Neural progenitor cell (in vitro differentiated cells): ENCODE results near the gene BAK1.

ENCODE experiments used
- EZH2 ChIP-seq: fragments of 200-600 bp; sonication (generic); IDR thresholded peaks from 2 replicates; pipeline ENCODE4 v1.6.1; 2017; ENCODE audit warnings: antibody characterized with exemption, mild to moderate bottlenecking, moderate library complexity
- EZH2phosphoT487 ChIP-seq: fragments of 200-600 bp; sonication (generic); IDR thresholded peaks from 2 replicates; pipeline ENCODE4 v1.6.1; 2017; ENCODE audit warnings: antibody characterized with exemption
- TF ChIP-seq, protein P1 (sequence below): fragments of 200-600 bp; sonication (generic); IDR thresholded peaks from 2 replicates; pipeline ENCODE4 v1.5.1; 2017; ENCODE audit warnings: antibody characterized with exemption, mild to moderate bottlenecking

- TF ChIP-seq, protein P1, sequence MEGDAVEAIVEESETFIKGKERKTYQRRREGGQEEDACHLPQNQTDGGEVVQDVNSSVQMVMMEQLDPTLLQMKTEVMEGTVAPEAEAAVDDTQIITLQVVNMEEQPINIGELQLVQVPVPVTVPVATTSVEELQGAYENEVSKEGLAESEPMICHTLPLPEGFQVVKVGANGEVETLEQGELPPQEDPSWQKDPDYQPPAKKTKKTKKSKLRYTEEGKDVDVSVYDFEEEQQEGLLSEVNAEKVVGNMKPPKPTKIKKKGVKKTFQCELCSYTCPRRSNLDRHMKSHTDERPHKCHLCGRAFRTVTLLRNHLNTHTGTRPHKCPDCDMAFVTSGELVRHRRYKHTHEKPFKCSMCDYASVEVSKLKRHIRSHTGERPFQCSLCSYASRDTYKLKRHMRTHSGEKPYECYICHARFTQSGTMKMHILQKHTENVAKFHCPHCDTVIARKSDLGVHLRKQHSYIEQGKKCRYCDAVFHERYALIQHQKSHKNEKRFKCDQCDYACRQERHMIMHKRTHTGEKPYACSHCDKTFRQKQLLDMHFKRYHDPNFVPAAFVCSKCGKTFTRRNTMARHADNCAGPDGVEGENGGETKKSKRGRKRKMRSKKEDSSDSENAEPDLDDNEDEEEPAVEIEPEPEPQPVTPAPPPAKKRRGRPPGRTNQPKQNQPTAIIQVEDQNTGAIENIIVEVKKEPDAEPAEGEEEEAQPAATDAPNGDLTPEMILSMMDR: no peak
- TF ChIP-seq EZH2 (no peak), EZH2phosphoT487 (no peak)
Observed at GRCh38 chr6:33577718-33578117, 2.4 kb downstream of the BAK1 start.
